HepG2 (cell line): ENCODE data around the gene ETFB. TPM values are rescaled to one million over a fixed set of nuclear protein-coding genes. Genes with fewer than 3 reads are reported as not detected.

ENCODE experiments used
- BORCS8-MEF2B ChIP-seq: sonication (generic); formaldehyde crosslinking; IDR thresholded peaks from 2 replicates; pipeline ENCODE4 v1.8.0; 2022; ENCODE audit warnings: mild to moderate bottlenecking, missing genetic modification reagents
- CCDC6 ChIP-seq: sonication (generic); formaldehyde crosslinking; IDR thresholded peaks from 2 replicates; pipeline ENCODE4 v1.8.1; 2022; ENCODE audit warnings: mild to moderate bottlenecking, missing genetic modification reagents, moderate library complexity
- EZH2 ChIP-seq: conservative IDR thresholded peaks from 2 replicates; pipeline ENCODE4 v1.6.1; 2012; ENCODE audit warnings: mild to moderate bottlenecking, low read depth, low read length, moderate library complexity
- FOXA3 ChIP-seq: IDR thresholded peaks from 2 replicates; pipeline ENCODE4 v1.6.1; 2016; ENCODE audit warnings: missing genetic modification reagents, missing compliant biosample characterization
- KAT7 ChIP-seq: IDR thresholded peaks from 2 replicates; pipeline ENCODE4 v1.6.1; 2018; ENCODE audit warnings: borderline replicate concordance, missing compliant biosample characterization
- LRRFIP1 ChIP-seq: sonication (generic); formaldehyde crosslinking; conservative IDR thresholded peaks from 2 replicates; pipeline ENCODE4 v1.4.0; 2020; ENCODE audit warnings: missing genetic modification reagents
- MXD4 ChIP-seq: IDR thresholded peaks from 2 replicates; pipeline ENCODE4 v1.6.1; 2016; ENCODE audit warnings: mild to moderate bottlenecking, missing biosample characterization, missing genetic modification reagents
- MZF1 ChIP-seq: sonication (generic); formaldehyde crosslinking; IDR thresholded peaks from 2 replicates; pipeline ENCODE4 v1.8.1; 2023; ENCODE audit warnings: mild to moderate bottlenecking, missing genetic modification reagents, borderline replicate concordance
- NAIF1 ChIP-seq: sonication (generic); formaldehyde crosslinking; IDR thresholded peaks from 2 replicates; pipeline ENCODE4 v1.5.0; 2020; ENCODE audit warnings: mild to moderate bottlenecking, missing genetic modification reagents, borderline replicate concordance
- NR2F2 ChIP-seq: IDR thresholded peaks from 2 replicates; pipeline ENCODE4 v1.6.1; 2012; ENCODE audit warnings: low read depth, inconsistent platforms, borderline replicate concordance
- NR3C1 ChIP-seq: sonication (generic); formaldehyde crosslinking; IDR thresholded peaks from 2 replicates; pipeline ENCODE4 v1.4.0; 2020; ENCODE audit warnings: missing genetic modification reagents
- NRL ChIP-seq: sonication (generic); formaldehyde crosslinking; IDR thresholded peaks from 2 replicates; pipeline ENCODE4 v1.5.0; 2020; ENCODE audit warnings: missing genetic modification reagents, mild to moderate bottlenecking, moderate library complexity, borderline replicate concordance
- ONECUT2 ChIP-seq: sonication (generic); formaldehyde crosslinking; IDR thresholded peaks from 2 replicates; pipeline ENCODE4 v1.4.0; 2020; ENCODE audit warnings: missing genetic modification reagents
- PHF21A ChIP-seq: sonication (generic); formaldehyde crosslinking; IDR thresholded peaks from 2 replicates; pipeline ENCODE4 v1.5.0; 2020; ENCODE audit warnings: mild to moderate bottlenecking, missing genetic modification reagents
- SMARCC2 ChIP-seq: fragments of 450-650 bp; IDR thresholded peaks from 2 replicates; pipeline ENCODE4 v1.6.1; 2017; ENCODE audit warnings: antibody characterized with exemption, mild to moderate bottlenecking
- SRSF4 ChIP-seq: fragments of 200-400 bp; formaldehyde crosslinking; IDR thresholded peaks from one replicate; pipeline ENCODE4 v1.6.1; 2018; ENCODE audit warnings: mild to moderate bottlenecking, low read depth, low read length, moderate library complexity; ENCODE audit not compliant: poor library complexity, severe bottlenecking
- TARDBP ChIP-seq: sonication (generic); formaldehyde crosslinking; IDR thresholded peaks from 2 replicates; pipeline ENCODE4 v1.8.0; 2022; ENCODE audit warnings: mild to moderate bottlenecking, missing genetic modification reagents
- ZNF235 ChIP-seq: sonication (generic); formaldehyde crosslinking; IDR thresholded peaks from 2 replicates; pipeline ENCODE4 v1.8.1; 2023; ENCODE audit warnings: mild to moderate bottlenecking, missing genetic modification reagents, borderline replicate concordance
- ZNF354B ChIP-seq: sonication (generic); formaldehyde crosslinking; IDR thresholded peaks from 2 replicates; pipeline ENCODE4 v1.8.0; 2022; ENCODE audit warnings: mild to moderate bottlenecking, missing genetic modification reagents
- ZNF503 ChIP-seq: sonication (generic); formaldehyde crosslinking; IDR thresholded peaks from 2 replicates; pipeline ENCODE4 v1.4.0; 2020; ENCODE audit warnings: missing genetic modification reagents
- polyA plus RNA-seq, 8 experiments: library from polyadenylated mRNA; depleted of rRNA in 3 of 8; stranded (reverse) in 7 of 8; unstranded in 1 of 8; fragments of >200 nt; fragmentation: Illumina TruSeq in 4 of 8; extraction: Trizol in 4 of 8; gene quantifications; 2 replicates each; pipeline versions ENCODE4 v1.2.1 to v1.2.3, GENCODE V29; 2011 to 2016; ENCODE audit warnings: low read depth in 4 of 8, missing spikeins in 1 of 8, mixed read lengths in 1 of 8; ENCODE audit not compliant: insufficient read depth in 1 of 8
- total RNA-seq, 5 experiments: library from RNA; depleted of rRNA; stranded (reverse); fragments of >200 nt; fragmentation: Illumina TruSeq; extraction: Trizol; gene quantifications; 2 replicates each; pipeline ENCODE4 v1.2.3, GENCODE V29; 2016; ENCODE audit warnings: low read depth in 1 of 5
- TF ChIP-seq, protein P1 (sequence below): sonication (generic); formaldehyde crosslinking; IDR thresholded peaks from 2 replicates; pipeline ENCODE4 v1.4.0; 2020; ENCODE audit warnings: mild to moderate bottlenecking, missing genetic modification reagents
- TF ChIP-seq, protein P2 (sequence below): sonication (generic); formaldehyde crosslinking; IDR thresholded peaks from 2 replicates; pipeline ENCODE4 v1.8.0; 2022; ENCODE audit warnings: low read depth, missing genetic modification reagents

Gene ETFB
- total and polyA plus RNA-seq, 2 of the 13 experiments (the other 11 are each of a cell fraction or from before 2014, with no cell fraction given) = 678 to 1,314 TPM

DNA sequence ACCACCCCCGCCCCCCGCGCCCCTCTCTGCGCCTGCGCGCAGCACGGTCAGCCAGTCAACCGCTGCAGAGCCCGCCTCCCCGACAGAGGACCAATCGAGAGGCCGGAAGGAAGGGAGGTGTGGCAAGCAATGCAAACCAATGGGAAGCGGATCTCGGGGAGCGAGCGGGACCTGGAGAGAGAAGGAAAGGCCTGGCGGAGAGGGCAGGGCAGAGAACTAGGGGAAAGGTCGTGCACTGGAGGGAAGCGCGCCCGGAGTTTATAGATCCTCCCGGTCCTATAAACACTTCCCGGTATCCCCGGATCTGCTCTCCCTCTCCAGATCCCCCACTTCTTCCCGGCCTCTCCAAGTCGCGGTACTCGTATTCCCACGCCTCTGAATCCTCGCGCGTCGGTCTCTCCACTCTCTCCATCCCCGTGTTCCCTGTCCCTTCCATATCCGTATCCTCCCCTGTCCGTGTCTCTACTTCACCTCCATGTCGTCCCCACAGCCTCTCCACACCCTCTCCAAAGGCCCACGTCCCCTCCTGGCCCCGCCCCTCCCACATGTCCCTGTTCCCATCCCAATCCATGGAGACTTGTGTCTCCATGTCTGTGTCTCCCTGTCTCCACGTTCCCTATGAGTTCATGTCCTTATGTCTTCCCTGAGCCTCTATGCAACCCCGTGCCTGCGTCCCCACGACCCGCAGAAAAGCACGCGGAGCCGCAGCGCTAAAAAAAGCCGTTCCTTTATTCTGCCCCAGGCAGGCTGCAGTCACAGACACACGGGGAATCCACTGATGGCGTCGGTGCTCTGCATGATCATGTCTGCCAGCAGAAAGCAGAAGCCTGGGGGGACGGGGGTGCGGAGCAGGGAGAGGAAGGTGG is 434 bp upstream of the ETFB start (continued):
- 0 out of 2 replicates have a peak, but pooled peaks have one; percentile 10 for TF ChIP-seq FOXA3 (CRISPR knock-in tag)
- TF ChIP-seq, protein P1, sequence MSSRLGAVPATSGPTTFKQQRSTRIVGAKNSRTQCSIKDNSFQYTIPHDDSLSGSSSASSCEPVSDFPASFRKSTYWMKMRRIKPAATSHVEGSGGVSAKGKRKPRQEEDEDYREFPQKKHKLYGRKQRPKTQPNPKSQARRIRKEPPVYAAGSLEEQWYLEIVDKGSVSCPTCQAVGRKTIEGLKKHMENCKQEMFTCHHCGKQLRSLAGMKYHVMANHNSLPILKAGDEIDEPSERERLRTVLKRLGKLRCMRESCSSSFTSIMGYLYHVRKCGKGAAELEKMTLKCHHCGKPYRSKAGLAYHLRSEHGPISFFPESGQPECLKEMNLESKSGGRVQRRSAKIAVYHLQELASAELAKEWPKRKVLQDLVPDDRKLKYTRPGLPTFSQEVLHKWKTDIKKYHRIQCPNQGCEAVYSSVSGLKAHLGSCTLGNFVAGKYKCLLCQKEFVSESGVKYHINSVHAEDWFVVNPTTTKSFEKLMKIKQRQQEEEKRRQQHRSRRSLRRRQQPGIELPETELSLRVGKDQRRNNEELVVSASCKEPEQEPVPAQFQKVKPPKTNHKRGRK (CRISPR knock-in tag) = no peak
- no peak for TF ChIP-seq MXD4 (CRISPR knock-in tag)
- no peak for TF ChIP-seq PHF21A (CRISPR knock-in tag)
- TF ChIP-seq, protein P2, sequence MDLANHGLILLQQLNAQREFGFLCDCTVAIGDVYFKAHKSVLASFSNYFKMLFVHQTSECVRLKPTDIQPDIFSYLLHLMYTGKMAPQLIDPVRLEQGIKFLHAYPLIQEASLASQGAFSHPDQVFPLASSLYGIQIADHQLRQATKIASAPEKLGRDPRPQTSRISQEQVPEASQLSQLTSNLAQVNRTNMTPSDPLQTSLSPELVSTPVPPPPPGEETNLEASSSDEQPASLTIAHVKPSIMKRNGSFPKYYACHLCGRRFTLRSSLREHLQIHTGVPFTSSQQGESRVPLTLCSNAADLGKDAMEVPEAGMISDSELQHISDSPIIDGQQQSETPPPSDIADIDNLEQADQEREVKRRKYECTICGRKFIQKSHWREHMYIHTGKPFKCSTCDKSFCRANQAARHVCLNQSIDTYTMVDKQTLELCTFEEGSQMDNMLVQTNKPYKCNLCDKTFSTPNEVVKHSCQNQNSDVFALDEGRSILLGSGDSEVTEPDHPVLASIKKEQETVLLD (CRISPR knock-in tag) = no peak
- TF ChIP-seq SRSF4 = no peak
- no peak; the same call in 1 of the 2 replicates for TF ChIP-seq NR2F2
- TF ChIP-seq NAIF1 (CRISPR knock-in tag) = no peak
- TF ChIP-seq KAT7 = peak; percentile 54; the same call in 1 of the 2 replicates
- TF ChIP-seq ZNF235 (CRISPR knock-in tag) = 0 out of 2 replicates have a peak, but pooled peaks have one; percentile 67
- TF ChIP-seq NR3C1 (CRISPR knock-in tag) = no peak
- 0 out of 2 replicates have a peak, but pooled peaks have one; percentile 61 for TF ChIP-seq BORCS8-MEF2B (CRISPR knock-in tag)
- no peak; the same call in 1 of the 2 replicates for TF ChIP-seq CCDC6
- TF ChIP-seq SMARCC2 = no peak
- TF ChIP-seq EZH2 = no peak
- TF ChIP-seq NRL = 0 out of 2 replicates have a peak, but pooled peaks have one; percentile 31
- TF ChIP-seq ZNF503 (CRISPR knock-in tag) = no peak
- TF ChIP-seq TARDBP (CRISPR knock-in tag) = no peak
- no peak for TF ChIP-seq MZF1 (CRISPR knock-in tag)
- no peak for TF ChIP-seq ZNF354B (CRISPR knock-in tag)
- no peak for TF ChIP-seq LRRFIP1 (CRISPR knock-in tag)
- TF ChIP-seq ONECUT2 (CRISPR knock-in tag) = no peak
